Activated T-helper 1 cell treated with anti-CD3 and anti-CD28 coated beads, Interleukin-12 subunit alpha, Interleukin-12 subunit beta, Interleukin-2, Interleukin-4 antibody, amounts not matched to agents 30 ng/mL and 10 ng/mL and 1 ng/mL, durations not matched to agents 14 hours and 24 hours and 36 hours (primary cell): ENCODE data around the gene COL26A1. TPM values are rescaled to one million over a fixed set of nuclear protein-coding genes. Genes with fewer than 3 reads are reported as not detected.

Source experiments
- DNase-seq: peaks from one replicate; pipeline ENCODE4 v3.0.0; 2021; ENCODE audit warnings: low spot score
- H3K27ac Mint-ChIP-seq: one replicate; pipeline ENCODE4 v1.8.0; 2021; ENCODE audit warnings: mild to moderate bottlenecking, mixed read lengths
- H3K27me3 Mint-ChIP-seq: one replicate; pipeline ENCODE4 v1.8.0; 2022; ENCODE audit warnings: mild to moderate bottlenecking, moderate library complexity, mixed read lengths; ENCODE audit not compliant: insufficient read depth
- H3K36me3 Mint-ChIP-seq: one replicate; pipeline ENCODE4 v1.8.0; 2021; ENCODE audit warnings: low read depth, mixed read lengths
- H3K4me1 Mint-ChIP-seq: one replicate; pipeline ENCODE4 v1.8.0; 2021; ENCODE audit warnings: low read depth, mixed read lengths
- H3K4me3 Mint-ChIP-seq: one replicate; pipeline ENCODE4 v1.8.0; 2021; ENCODE audit warnings: mild to moderate bottlenecking, moderate library complexity, mixed read lengths
- H3K9me3 Mint-ChIP-seq: one replicate; pipeline ENCODE4 v1.8.0; 2021; ENCODE audit warnings: mixed read lengths
- intact Hi-C: fragments of 100-400 bp; cut with micrococcal nuclease; formaldehyde crosslinking; loops from one replicate; pipeline ENCODE4 v1.15.1; 2024
- total RNA-seq: library from RNA; stranded (reverse); gene quantifications from 2 replicates; pipeline ENCODE4 v1.2.3, GENCODE V29; 2022

Gene COL26A1
- total RNA-seq, 1 donor from 2014 or later: not detected

GRCh38 chr7:101377189-101377736, 14.6 kb downstream of the COL26A1 start:
- intact Hi-C loops: no loop called here
- H3K27ac Mint-ChIP-seq: no peak overlapping the region
- no peak overlapping the region for H3K4me3 Mint-ChIP-seq
- no peaks in the 10 kb centered on the region for H3K36me3 Mint-ChIP-seq
- peaks cover 7% of the 10 kb centered on the region for H3K27me3 Mint-ChIP-seq
- H3K4me1 Mint-ChIP-seq: no peaks in the 10 kb centered on the region
- no peaks in the 10 kb centered on the region for H3K9me3 Mint-ChIP-seq
- no peak for DNase-seq

GRCh38 chr7:101378751-101379174, 16.1 kb downstream of the COL26A1 start:
- no peak for DNase-seq
- Mint-ChIP-seq H3K4me3 (no peak overlapping the region), H3K36me3 (no peaks in the 10 kb centered on the region), H3K27me3 (peaks cover 4% of the 10 kb centered on the region), H3K27ac (no peak overlapping the region), H3K4me1 (no peaks in the 10 kb centered on the region), H3K9me3 (no peaks in the 10 kb centered on the region)
- intact Hi-C loops: no loop called here

GRCh38 chr7:101379302-101379701, 16.6 kb downstream of the COL26A1 start:
- H3K36me3 Mint-ChIP-seq: no peaks in the 10 kb centered on the region
- H3K27me3 Mint-ChIP-seq: peaks cover 4% of the 10 kb centered on the region

GRCh38 chr7:101381549-101382111, 19.0 kb downstream of the COL26A1 start:
- no peaks in the 10 kb centered on the region for H3K36me3 Mint-ChIP-seq
- H3K4me1 Mint-ChIP-seq: no peaks in the 10 kb centered on the region
- DNase-seq: no peak
- no peak overlapping the region for H3K27ac Mint-ChIP-seq
- H3K9me3 Mint-ChIP-seq: no peaks in the 10 kb centered on the region
- H3K4me3 Mint-ChIP-seq: no peak overlapping the region
- intact Hi-C loops: no loop called here
- peaks cover 14% of the 10 kb centered on the region for H3K27me3 Mint-ChIP-seq

More at GRCh38 chr7:101379302-101379701, 16.6 kb downstream of the COL26A1 start:
- no peak overlapping the region for H3K27ac Mint-ChIP-seq
- H3K4me3 Mint-ChIP-seq: no peak overlapping the region
- no peaks in the 10 kb centered on the region for H3K9me3 Mint-ChIP-seq
- intact Hi-C loops: no loop called here
- DNase-seq: no peak
- no peaks in the 10 kb centered on the region for H3K4me1 Mint-ChIP-seq

GRCh38 chr7:101382937-101383336, 20.3 kb downstream of the COL26A1 start:
- H3K27ac Mint-ChIP-seq: no peak overlapping the region
- no peaks in the 10 kb centered on the region for H3K9me3 Mint-ChIP-seq
- no peaks in the 10 kb centered on the region for H3K36me3 Mint-ChIP-seq
- no peak overlapping the region for H3K4me3 Mint-ChIP-seq
- H3K27me3 Mint-ChIP-seq: peaks cover 15% of the 10 kb centered on the region
- no peak for DNase-seq
- no peaks in the 10 kb centered on the region for H3K4me1 Mint-ChIP-seq
- intact Hi-C loops: no loop called here

- no peaks in the 10 kb centered on the region for H3K36me3 Mint-ChIP-seq
- intact Hi-C loops: no loop called here
These were observed 23.5 kb downstream of the COL26A1 start for GRCh38 chr7:101386177-101386557.

GRCh38 chr7:101386558-101387231, 24.0 kb downstream of the COL26A1 start:
- H3K36me3 Mint-ChIP-seq: no peaks in the 10 kb centered on the region
- peaks cover 17% of the 10 kb centered on the region for H3K27me3 Mint-ChIP-seq
- no peak for DNase-seq
- intact Hi-C loops: no loop called here
- no peak overlapping the region for H3K4me3 Mint-ChIP-seq
- H3K4me1 Mint-ChIP-seq: peaks cover 8% of the 10 kb centered on the region
- no peaks in the 10 kb centered on the region for H3K9me3 Mint-ChIP-seq
- H3K27ac Mint-ChIP-seq: no peak overlapping the region

More at GRCh38 chr7:101386177-101386557, 23.5 kb downstream of the COL26A1 start:
- Mint-ChIP-seq H3K27me3 (peaks cover 18% of the 10 kb centered on the region), H3K4me3 (no peak overlapping the region), H3K4me1 (peaks cover 5% of the 10 kb centered on the region), H3K27ac (no peak overlapping the region), H3K9me3 (no peaks in the 10 kb centered on the region)
- no peak for DNase-seq

GRCh38 chr7:101390901-101391301, 28.2 kb downstream of the COL26A1 start:
- Mint-ChIP-seq H3K4me3 (peak overlapping the region; percentile 26), H3K36me3 (no peaks in the 10 kb centered on the region), H3K4me1 (peaks cover 11% of the 10 kb centered on the region), H3K27ac (no peak overlapping the region), H3K27me3 (peaks cover 11% of the 10 kb centered on the region), H3K9me3 (no peaks in the 10 kb centered on the region)
- intact Hi-C loops: no loop called here
- DNase-seq: peak; percentile 32

- intact Hi-C loops: no loop called here
- Mint-ChIP-seq H3K4me1 (peaks cover 11% of the 10 kb centered on the region), H3K27ac (peak overlapping the region; percentile 4), H3K9me3 (no peaks in the 10 kb centered on the region), H3K4me3 (no peak overlapping the region), H3K27me3 (peaks cover 7% of the 10 kb centered on the region), H3K36me3 (no peaks in the 10 kb centered on the region)
- no peak for DNase-seq
These were observed 29.3 kb downstream of the COL26A1 start for GRCh38 chr7:101391991-101392390.

GRCh38 chr7:101393865-101394264, 31.2 kb downstream of the COL26A1 start:
- no peak overlapping the region for H3K4me3 Mint-ChIP-seq
- H3K4me1 Mint-ChIP-seq: peaks cover 11% of the 10 kb centered on the region
- DNase-seq: no peak
- no peak overlapping the region for H3K27ac Mint-ChIP-seq
- H3K36me3 Mint-ChIP-seq: no peaks in the 10 kb centered on the region
- intact Hi-C loops: no loop called here
- no peaks in the 10 kb centered on the region for H3K9me3 Mint-ChIP-seq
- peaks cover 10% of the 10 kb centered on the region for H3K27me3 Mint-ChIP-seq

GRCh38 chr7:101395376-101395775, 32.7 kb downstream of the COL26A1 start:
- no peaks in the 10 kb centered on the region for H3K9me3 Mint-ChIP-seq
- no peak overlapping the region for H3K27ac Mint-ChIP-seq
- DNase-seq: no peak
- H3K4me3 Mint-ChIP-seq: no peak overlapping the region
- intact Hi-C loops: no loop called here
- H3K36me3 Mint-ChIP-seq: no peaks in the 10 kb centered on the region
- H3K4me1 Mint-ChIP-seq: peaks cover 11% of the 10 kb centered on the region
- peaks cover 17% of the 10 kb centered on the region for H3K27me3 Mint-ChIP-seq

GRCh38 chr7:101397243-101397642, 34.6 kb downstream of the COL26A1 start:
- H3K27ac Mint-ChIP-seq: no peak overlapping the region
- DNase-seq: no peak

GRCh38 chr7:101397770-101398324, 35.2 kb downstream of the COL26A1 start:
- Mint-ChIP-seq H3K9me3 (no peaks in the 10 kb centered on the region), H3K36me3 (no peaks in the 10 kb centered on the region), H3K4me1 (no peaks in the 10 kb centered on the region), H3K27ac (no peak overlapping the region), H3K27me3 (peaks cover 15% of the 10 kb centered on the region), H3K4me3 (no peak overlapping the region)
- intact Hi-C loops: no loop called here
- DNase-seq: no peak

More at GRCh38 chr7:101397243-101397642, 34.6 kb downstream of the COL26A1 start:
- Mint-ChIP-seq H3K9me3 (no peaks in the 10 kb centered on the region), H3K4me3 (no peak overlapping the region), H3K27me3 (peaks cover 14% of the 10 kb centered on the region), H3K36me3 (no peaks in the 10 kb centered on the region), H3K4me1 (no peaks in the 10 kb centered on the region)
- intact Hi-C loops: no loop called here
